ENCODE measurements around the gene TTPAL. TPM values are rescaled to one million over a fixed set of nuclear protein-coding genes. Genes with fewer than 3 reads are reported as not detected.

TTPAL gene
- total and polyA plus RNA-seq, 4 donors = 11.6 to 39.7 (median 17.6) TPM

GRCh38 chr20:44435630-44436335 is 39.9 kb upstream of the TTPAL start:
- no peaks in the 10 kb centered on the region for H3K27me3 ChIP-seq (ENCODE audit: control insufficient read depth in 4 of 4, insufficient read depth in 4 of 4, low read length in 3 of 4)
- H3K27ac ChIP-seq (ENCODE audit: low read depth in 1 of 2, low read length in 2 of 2) = peak overlapping the region; percentile 65 to 90
- no peak overlapping the region for H3K9ac ChIP-seq (ENCODE audit: low read depth in 1 of 2, low read length in 2 of 2)
- H3K4me1 ChIP-seq (ENCODE audit: control insufficient read depth in 4 of 4, insufficient read depth in 4 of 4, low read length in 3 of 4) = peaks cover 0 to 30% (median 16%) of the 10 kb centered on the region in 4 donors
- H3K4me3 ChIP-seq (ENCODE audit: low read depth in 1 of 3, low read length in 3 of 3) = no peak overlapping the region
- TF ChIP-seq HNF4A (conservative IDR thresholded peaks at IDR 0.05) (peak; percentile 51 to 64), NR2F2 (IDR thresholded peaks at IDR 0.05) (no peak), JUND (IDR thresholded peaks at IDR 0.05) (peak in 1 of 2 donors; percentile 44), TAF1 (conservative IDR thresholded peaks at IDR 0.05) (no peak), FOXA1 (IDR thresholded peaks at IDR 0.05) (no peak), HNF4G (IDR thresholded peaks at IDR 0.05) (no peak), SP1 (IDR thresholded peaks at IDR 0.05) (peak; percentile 57), GABPA (IDR thresholded peaks at IDR 0.05 in 1 of 2, conservative IDR thresholded peaks at IDR 0.05 in 1 of 2) (no peak), ZBTB33 (IDR thresholded peaks at IDR 0.05) (no peak), REST (IDR thresholded peaks at IDR 0.05) (peak; percentile 29), RXRA (IDR thresholded peaks at IDR 0.05) (peak; percentile 51 to 73), MAX (IDR thresholded peaks at IDR 0.05) (peak; percentile 56), YY1 (IDR thresholded peaks at IDR 0.05) (peak; percentile 90), EGR1 (IDR thresholded peaks at IDR 0.05; ENCODE audit: low read depth in 2 of 2) (no peak), CTCF (IDR thresholded peaks at IDR 0.05; ENCODE audit: low read depth, low read length, missing input control) (no peak), RAD21 (IDR thresholded peaks at IDR 0.05) (no peak), ATF3 (IDR thresholded peaks at IDR 0.05) (no peak), FOXA2 (IDR thresholded peaks at IDR 0.05) (no peak)
- DNase-seq (ENCODE audit: low spot score) = no peak
- WGBS = 72% methylated on average over 12 of the region's 12 CpGs
- H3K36me3 ChIP-seq (ENCODE audit: control insufficient read depth in 4 of 4, insufficient read depth in 3 of 4, low read depth in 1 of 4, low read length in 3 of 4) = no peaks in the 10 kb centered on the region
- no peaks in the 10 kb centered on the region for H3K9me3 ChIP-seq (ENCODE audit: control insufficient read depth in 4 of 4, low read length in 3 of 4)
